ENCODE measurements around the gene OASL. TPM values are rescaled to one million over a fixed set of nuclear protein-coding genes. Genes with fewer than 3 reads are reported as not detected.

OASL gene
- total and polyA plus RNA-seq, 2 experiments from 2014 or later: 0.27 to 0.47 TPM

GRCh38 chr12:120990487-120991055, 48.5 kb downstream of the OASL start:
- Histone ChIP-seq H3K27me3 (no peaks in the 10 kb centered on the region), H3K9me2 (replicated peaks; ENCODE audit: insufficient read depth) (no peaks in the 10 kb centered on the region), H3K36me3 (replicated peaks; ENCODE audit: insufficient read depth, low read depth) (no peaks in the 10 kb centered on the region), H4K20me1 (ENCODE audit: insufficient read depth, poor library complexity, severe bottlenecking) (no peaks in the 10 kb centered on the region), H2AFZ (no peak overlapping the region), H3K27ac (no peak overlapping the region), H3K9me3 (ENCODE audit: low read depth) (no peaks in the 10 kb centered on the region), H3K79me2 (peaks cover 2% of the 10 kb centered on the region), H3K4me1 (ENCODE audit: insufficient read depth) (no peaks in the 10 kb centered on the region), H3K4me3 (no peak overlapping the region), H3K4me2 (no peak overlapping the region)
- DNase-seq (ENCODE audit: low spot score): no peak
- 95% methylated on average over 2 of the region's 2 CpGs for WGBS (ENCODE audit: low lambda C conversion rate, missing lambda C conversion rate)
- TF ChIP-seq EZH2phosphoT487 (IDR thresholded peaks at IDR 0.05; ENCODE audit: low read depth, severe bottlenecking, unreplicated experiment) (no peak), EZH2 (IDR thresholded peaks at IDR 0.05; ENCODE audit: borderline replicate concordance) (no peak), CTCF (IDR thresholded peaks at IDR 0.05; ENCODE audit: poor library complexity) (no peak)

GRCh38 chr12:120989687-120990086, 49.4 kb downstream of the OASL start:
- 88% methylated on average over 3 of the region's 3 CpGs for WGBS (ENCODE audit: low lambda C conversion rate, missing lambda C conversion rate)
- DNase-seq (ENCODE audit: low spot score): no peak
- peaks cover 6% of the 10 kb centered on the region for H3K79me2 ChIP-seq

GRCh38 chr12:120988658-120989057, 50.4 kb downstream of the OASL start:
- Histone ChIP-seq H3K36me3 (replicated peaks; ENCODE audit: insufficient read depth, low read depth) (no peaks in the 10 kb centered on the region), H3K4me3 (no peak overlapping the region)
- WGBS (ENCODE audit: low lambda C conversion rate, missing lambda C conversion rate): 94% methylated on average over 17 of the region's 17 CpGs

More at GRCh38 chr12:120989687-120990086, 49.4 kb downstream of the OASL start:
- no peaks in the 10 kb centered on the region for H3K9me2 ChIP-seq (replicated peaks; ENCODE audit: insufficient read depth)
- H3K4me1 ChIP-seq (ENCODE audit: insufficient read depth): peaks cover 4% of the 10 kb centered on the region
- H3K27me3 ChIP-seq: no peaks in the 10 kb centered on the region
- no peak overlapping the region for H3K4me2 ChIP-seq
- H3K27ac ChIP-seq: no peak overlapping the region
- no peaks in the 10 kb centered on the region for H4K20me1 ChIP-seq (ENCODE audit: insufficient read depth, poor library complexity, severe bottlenecking)
- H3K36me3 ChIP-seq (replicated peaks; ENCODE audit: insufficient read depth, low read depth): no peaks in the 10 kb centered on the region
- TF ChIP-seq EZH2phosphoT487 (IDR thresholded peaks at IDR 0.05; ENCODE audit: low read depth, severe bottlenecking, unreplicated experiment) (no peak), EZH2 (IDR thresholded peaks at IDR 0.05; ENCODE audit: borderline replicate concordance) (no peak), CTCF (IDR thresholded peaks at IDR 0.05; ENCODE audit: poor library complexity) (no peak)
- H3K4me3 ChIP-seq: no peak overlapping the region
- H2AFZ ChIP-seq: no peak overlapping the region
- no peaks in the 10 kb centered on the region for H3K9me3 ChIP-seq (ENCODE audit: low read depth)

More at GRCh38 chr12:120988658-120989057, 50.4 kb downstream of the OASL start:
- TF ChIP-seq CTCF (IDR thresholded peaks at IDR 0.05; ENCODE audit: poor library complexity): no peak
- TF ChIP-seq EZH2 (IDR thresholded peaks at IDR 0.05; ENCODE audit: borderline replicate concordance): no peak
- no peak for TF ChIP-seq EZH2phosphoT487 (IDR thresholded peaks at IDR 0.05; ENCODE audit: low read depth, severe bottlenecking, unreplicated experiment)
- DNase-seq (ENCODE audit: low spot score): no peak
- H3K9me3 ChIP-seq (ENCODE audit: low read depth): no peaks in the 10 kb centered on the region
- peaks cover 7% of the 10 kb centered on the region for H3K79me2 ChIP-seq
- no peaks in the 10 kb centered on the region for H4K20me1 ChIP-seq (ENCODE audit: insufficient read depth, poor library complexity, severe bottlenecking)
- H2AFZ ChIP-seq: no peak overlapping the region
- H3K4me1 ChIP-seq (ENCODE audit: insufficient read depth): peaks cover 11% of the 10 kb centered on the region
- H3K9me2 ChIP-seq (replicated peaks; ENCODE audit: insufficient read depth): no peaks in the 10 kb centered on the region
- no peak overlapping the region for H3K27ac ChIP-seq
- no peaks in the 10 kb centered on the region for H3K27me3 ChIP-seq
- no peak overlapping the region for H3K4me2 ChIP-seq
